HG02973 (cell line): ENCODE measurements around the gene TENM4.

Experiments used
- ATAC-seq: cut with Tn5 transposase; IDR thresholded peaks from one replicate; pipeline ENCODE4 v1.9.1; 2021; ENCODE audit warnings: moderate library complexity; ENCODE audit not compliant: unreplicated experiment

The TENM4 gene

GRCh38 chr11:78949976-78950690 lies 490.7 kb downstream of the TENM4 start:
- ATAC-seq: no peak

- ATAC-seq: no peak
These were observed 493.6 kb downstream of the TENM4 start for GRCh38 chr11:78946945-78947902.

GRCh38 chr11:78943841-78944240 lies 497.0 kb downstream of the TENM4 start:
- ATAC-seq: no peak

GRCh38 chr11:78943154-78943553 lies 497.7 kb downstream of the TENM4 start:
- no peak for ATAC-seq

GRCh38 chr11:78941226-78941851 lies 499.5 kb downstream of the TENM4 start:
- no peak for ATAC-seq

GRCh38 chr11:78940500-78941225 lies 500.2 kb downstream of the TENM4 start:
- no peak for ATAC-seq

GRCh38 chr11:78938971-78939370 lies 501.9 kb downstream of the TENM4 start:
- no peak for ATAC-seq

GRCh38 chr11:78938036-78938435 lies 502.8 kb downstream of the TENM4 start:
- no peak for ATAC-seq

GRCh38 chr11:78935398-78936068 lies 505.3 kb downstream of the TENM4 start:
- ATAC-seq: no peak

GRCh38 chr11:78933350-78933749 lies 507.5 kb downstream of the TENM4 start:
- ATAC-seq: no peak

- no peak for ATAC-seq
These were observed 508.1 kb downstream of the TENM4 start for GRCh38 chr11:78932757-78933156.

GRCh38 chr11:78931891-78932290 lies 508.9 kb downstream of the TENM4 start:
- ATAC-seq: no peak

- no peak for ATAC-seq
These were observed 509.9 kb downstream of the TENM4 start for GRCh38 chr11:78930810-78931523.

GRCh38 chr11:78929906-78930220 lies 511.0 kb downstream of the TENM4 start:
- ATAC-seq: no peak

GRCh38 chr11:78929207-78929905 lies 511.5 kb downstream of the TENM4 start:
- ATAC-seq: no peak

GRCh38 chr11:78927511-78927910 lies 513.3 kb downstream of the TENM4 start:
- ATAC-seq: no peak

- ATAC-seq: no peak
These were observed 514.0 kb downstream of the TENM4 start for GRCh38 chr11:78926633-78927338.

- ATAC-seq: no peak
These were observed 515.4 kb downstream of the TENM4 start for GRCh38 chr11:78925387-78925786.
